Common myeloid progenitor, CD34-positive (primary cell): ENCODE results near the gene TRAF3.
"Not testable (repeated sequence)": the region's sequence is repeated elsewhere in the genome, so short reads cannot be mapped to it uniquely, and the experiment has no call there.

Experiments
- CTCF ChIA-PET: fragments of 350-600 bp; sonication (Branson Sonifier 250); formaldehyde crosslinking; loops from one replicate; lab custom pipeline; 2021; ENCODE audit warnings: antibody characterized with exemption; lab: Charles Lee
- POLR2A ChIA-PET: fragments of 350-600 bp; sonication (Branson Sonifier 250); formaldehyde crosslinking; loops from one replicate; lab custom pipeline; 2021; ENCODE audit warnings: antibody characterized with exemption; lab: Charles Lee
- DNase-seq, 3 donors: peaks; one replicate each; pipeline versions ENCODE4 v3.0.0 to v3.0.0-alpha.2; 2013
- H3K27ac ChIP-seq, 2 experiments: 1 replicate in 1 of 2; 2 replicates in 1 of 2; pipeline ENCODE4 v1.7.0; 2013; ENCODE audit warnings: inconsistent platforms in 2 of 2, low read length in 2 of 2, mild to moderate bottlenecking in 2 of 2, low read depth in 1 of 2, moderate library complexity in 1 of 2; ENCODE audit not compliant: severe bottlenecking in 2 of 2, insufficient read depth in 1 of 2, poor library complexity in 1 of 2
- H3K27me3 ChIP-seq, 5 experiments: replicated peaks in 2 of 5; 1 replicate in 3 of 5; 2 replicates in 2 of 5; pipeline versions ENCODE4 v1.6.1 to v1.7.0; 2013; ENCODE audit warnings: low read length in 4 of 5, mild to moderate bottlenecking in 2 of 5, moderate library complexity in 2 of 5, inconsistent platforms in 1 of 5; ENCODE audit not compliant: insufficient read depth in 5 of 5, control insufficient read depth in 4 of 5
- H3K36me3 ChIP-seq, 4 experiments: 1 replicate in 2 of 4; 2 replicates in 2 of 4; pipeline versions ENCODE4 v1.6.1 to v1.7.0; 2013; ENCODE audit warnings: low read length in 3 of 4, control low read depth in 1 of 4, mild to moderate bottlenecking in 1 of 4; ENCODE audit not compliant: control insufficient read depth in 4 of 4, insufficient read depth in 4 of 4
- H3K4me1 ChIP-seq, 4 experiments: 1 replicate in 3 of 4; 2 replicates in 1 of 4; pipeline versions ENCODE4 v1.6.1 to v1.7.1; 2013; ENCODE audit warnings: low read length in 3 of 4, mild to moderate bottlenecking in 3 of 4, control low read depth in 1 of 4, inconsistent platforms in 1 of 4, moderate library complexity in 1 of 4; ENCODE audit not compliant: control insufficient read depth in 4 of 4, insufficient read depth in 4 of 4; ENCODE audit errors: control extremely low read depth in 1 of 4
- H3K4me3 ChIP-seq, 7 experiments: 1 replicate in 4 of 7; 2 replicates in 3 of 7; pipeline versions ENCODE4 v1.5.1 to v1.7.0; 2013; ENCODE audit warnings: mild to moderate bottlenecking in 7 of 7, low read length in 6 of 7, moderate library complexity in 6 of 7, inconsistent platforms in 2 of 7, low read depth in 2 of 7, control low read depth in 1 of 7; ENCODE audit not compliant: insufficient read depth in 4 of 7, control insufficient read depth in 1 of 7; ENCODE audit errors: extremely low read depth in 1 of 7
- H3K9me3 ChIP-seq, 5 experiments: 1 replicate in 4 of 5; 2 replicates in 1 of 5; pipeline versions ENCODE4 v1.6.1 to v1.7.1; 2013; ENCODE audit warnings: low read length in 4 of 5, mild to moderate bottlenecking in 2 of 5, inconsistent platforms in 1 of 5, low read depth in 1 of 5, moderate library complexity in 1 of 5; ENCODE audit not compliant: control insufficient read depth in 4 of 5, insufficient read depth in 2 of 5; ENCODE audit errors: control extremely low read depth in 1 of 5
- WGBS: methylation state at CpG from one replicate; pipeline ENCODE4 v1.1.5; 2013; ENCODE audit not compliant: insufficient coverage; 5-methylcytosine and 5-hydroxymethylcytosine counted together

TRAF3 gene

GRCh38 chr14:102877511-102877910, 100.3 kb downstream of the TRAF3 start:
- H3K4me1 ChIP-seq, H3K4me3 ChIP-seq, POLR2A ChIA-PET, H3K27me3 ChIP-seq, H3K9me3 ChIP-seq, H3K27ac ChIP-seq, DNase-seq: not testable (repeated sequence)
- peaks cover 5 to 36% (median 29%) of the 10 kb centered on the region in 4 experiments for H3K36me3 ChIP-seq
- 99% methylated on average over 8 of the region's 10 CpGs for WGBS
- CTCF ChIA-PET: interaction anchor here (1.5 kb wide), 1 partner anchor 31 kb away, joined by 3 read pairs; no protein-coding TSS in a partner anchor

DNA sequence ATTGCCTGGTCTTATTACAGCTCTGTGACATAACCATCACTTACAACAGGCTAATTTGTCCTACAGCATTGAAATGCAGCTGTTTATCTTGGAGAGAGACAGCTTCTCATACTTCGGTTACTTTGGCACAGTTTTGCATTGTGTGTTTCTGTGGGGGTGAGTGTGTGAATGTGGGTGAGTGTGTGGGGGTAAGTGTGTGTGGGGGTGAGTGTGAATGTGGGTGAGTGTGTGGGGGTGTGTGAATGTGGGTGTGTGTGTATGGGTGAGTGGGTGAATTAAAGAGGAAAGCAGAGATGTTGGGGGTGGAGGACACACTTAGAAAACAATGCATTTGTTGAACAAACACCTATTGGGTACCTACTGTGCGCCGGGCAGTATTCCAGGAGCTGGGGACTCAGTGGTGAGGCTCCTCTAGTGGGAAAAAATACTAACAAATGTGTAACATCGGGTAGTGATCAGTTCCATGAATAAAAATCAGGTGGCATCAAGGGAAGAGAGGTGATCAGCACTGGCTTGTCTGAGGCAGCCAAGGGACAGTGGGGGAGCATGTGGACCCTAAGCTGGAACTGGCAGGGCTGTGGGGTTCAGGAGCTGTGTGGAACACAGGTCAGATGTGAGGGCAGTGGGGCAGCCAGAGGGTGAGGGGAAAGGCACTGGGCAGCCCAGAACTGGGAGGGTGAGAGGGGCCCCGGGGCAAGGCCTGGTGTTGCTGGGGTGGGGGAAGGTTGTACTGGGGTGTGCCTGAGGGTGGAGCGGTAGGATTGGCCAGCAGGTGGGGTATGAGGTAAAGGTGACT, 101.1 kb downstream of the TRAF3 start:
- CTCF ChIA-PET: interaction anchor here (1.5 kb wide), 1 partner anchor 31 kb away, joined by 3 read pairs; no protein-coding TSS in a partner anchor
- peaks cover 5 to 35% (median 29%) of the 10 kb centered on the region in 4 experiments for H3K36me3 ChIP-seq
- no peak overlapping the region for H3K27ac ChIP-seq
- no peaks in the 10 kb centered on the region for H3K4me1 ChIP-seq
- no peaks in the 10 kb centered on the region for H3K9me3 ChIP-seq
- DNase-seq: no peak
- no peak overlapping the region for H3K4me3 ChIP-seq
- WGBS: 95% methylated on average over 5 of the region's 6 CpGs
- POLR2A ChIA-PET: no interaction called here
- no peaks in the 10 kb centered on the region for H3K27me3 ChIP-seq

DNA sequence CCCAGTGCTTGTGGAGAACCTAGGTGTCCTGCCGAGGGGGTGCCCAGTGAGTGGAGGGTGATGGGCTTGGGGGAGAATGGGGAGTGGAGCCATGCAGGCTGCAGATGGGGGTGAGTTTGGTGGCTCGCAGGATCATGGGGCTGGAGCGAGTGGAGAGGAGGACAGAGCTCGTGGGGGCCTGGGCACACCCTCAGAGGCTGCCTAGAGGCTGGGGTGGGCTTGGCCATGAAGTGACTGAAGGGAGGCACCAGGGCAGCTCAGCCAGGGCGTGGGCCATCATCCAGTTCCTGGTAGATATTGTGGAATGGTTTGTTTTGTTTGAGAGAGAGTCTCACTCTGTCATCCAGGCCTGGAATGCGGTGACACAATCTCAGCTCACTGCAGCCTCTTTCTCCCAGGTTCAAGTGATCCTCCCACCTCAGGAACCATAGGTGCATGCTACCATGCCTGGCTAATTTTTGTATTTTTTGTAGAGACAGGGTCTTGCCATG, 101.8 kb downstream of the TRAF3 start:
- Histone ChIP-seq H3K9me3 (no peaks in the 10 kb centered on the region), H3K27ac (no peak overlapping the region), H3K4me1 (no peaks in the 10 kb centered on the region), H3K4me3 (no peak overlapping the region), H3K27me3 (no peaks in the 10 kb centered on the region), H3K36me3 (peaks cover 5 to 35% (median 25%) of the 10 kb centered on the region in 4 experiments)
- DNase-seq: no peak
- 95% methylated on average over 4 of the region's 6 CpGs for WGBS
- ChIA-PET CTCF (no interaction called here), POLR2A (no interaction called here)

GRCh38 chr14:102882226-102882906, 105.1 kb downstream of the TRAF3 start:
- ChIA-PET CTCF (interaction anchor here (1.2 kb wide), 1 partner anchor 11 kb away, joined by 3 read pairs; no protein-coding TSS in a partner anchor), POLR2A (no interaction called here)
- Histone ChIP-seq H3K4me1 (no peaks in the 10 kb centered on the region), H3K4me3 (no peak overlapping the region), H3K9me3 (no peaks in the 10 kb centered on the region), H3K36me3 (peaks cover 0 to 38% (median 27%) of the 10 kb centered on the region in 4 experiments), H3K27me3 (no peaks in the 10 kb centered on the region), H3K27ac (no peak overlapping the region)
- 96% methylated on average over 3 of the region's 5 CpGs for WGBS
- DNase-seq: no peak

GRCh38 chr14:102883089-102883541, 105.9 kb downstream of the TRAF3 start:
- Histone ChIP-seq H3K4me1 (no peaks in the 10 kb centered on the region), H3K36me3 (peaks cover 0 to 34% (median 28%) of the 10 kb centered on the region in 4 experiments), H3K4me3 (no peak overlapping the region), H3K27ac (no peak overlapping the region), H3K9me3 (no peaks in the 10 kb centered on the region), H3K27me3 (no peaks in the 10 kb centered on the region)
- CTCF ChIA-PET: no interaction called here
- POLR2A ChIA-PET: no interaction called here
- WGBS: 90% methylated on average over 2 of the region's 5 CpGs
- DNase-seq: no peak

GRCh38 chr14:102883554-102883953, 106.3 kb downstream of the TRAF3 start:
- Histone ChIP-seq H3K9me3 (no peaks in the 10 kb centered on the region), H3K27me3 (no peaks in the 10 kb centered on the region), H3K4me3 (no peak overlapping the region), H3K4me1 (no peaks in the 10 kb centered on the region), H3K36me3 (peaks cover 1 to 33% (median 27%) of the 10 kb centered on the region in 4 experiments), H3K27ac (no peak overlapping the region)
- WGBS: 97% methylated on average over 14 of the region's 14 CpGs
- ChIA-PET CTCF (no interaction called here), POLR2A (no interaction called here)
- no peak for DNase-seq
